DND-41 (cell line): ENCODE data around the gene GRM4.

Experiments
- CTCF ChIP-seq: IDR thresholded peaks from 2 replicates; pipeline ENCODE4 v1.5.1; 2012; ENCODE audit warnings: borderline replicate concordance, low read length, moderate library complexity, mild to moderate bottlenecking; ENCODE audit not compliant: poor library complexity, severe bottlenecking; ENCODE audit errors: extremely low read depth
- EZH2 ChIP-seq: IDR thresholded peaks from 3 replicates; pipeline ENCODE4 v1.6.1; 2012; ENCODE audit warnings: borderline replicate concordance, low read depth, mild to moderate bottlenecking, moderate library complexity, low read length, inconsistent platforms; ENCODE audit not compliant: severe bottlenecking

- no peak for TF ChIP-seq CTCF
- no peak for TF ChIP-seq EZH2
Measured at GRCh38 chr6:34018961-34019606, 126.8 kb downstream of the GRM4 start.
